Upper lobe of left lung (tissue), 6 donors: ENCODE data around the gene ACSL3. TPM values are rescaled to one million over a fixed set of nuclear protein-coding genes. Genes with fewer than 3 reads are reported as not detected.

Experiments used
- ATAC-seq, 2 donors: fragments of 200-7000 bp; cut with Tn5 transposase; one replicate each; pipeline ENCODE4 v1.9.1; 2022; ENCODE audit warnings: mild to moderate bottlenecking in 2 of 2, moderate library complexity in 2 of 2; ENCODE audit not compliant: low FRiP score in 2 of 2
- DNase-seq, 2 donors: peaks; one replicate each; pipeline ENCODE4 v3.0.0-alpha.2; 2019 to 2020
- H3K27ac ChIP-seq, 4 donors: fragments of 200-600 bp; sonication (generic); one replicate each; pipeline ENCODE4 v1.5.1; 2016 to 2019
- H3K27me3 ChIP-seq, 4 donors: fragments of 200-600 bp; sonication (generic); one replicate each; pipeline ENCODE4 v1.5.1; 2017 to 2019
- H3K36me3 ChIP-seq, 4 donors: fragments of 200-600 bp; sonication (generic); one replicate each; pipeline ENCODE4 v1.5.1; 2016 to 2019
- H3K4me1 ChIP-seq, 4 donors: fragments of 200-600 bp; sonication (generic); one replicate each; pipeline ENCODE4 v1.5.1; 2018 to 2019
- H3K4me3 ChIP-seq, 4 donors: fragments of 200-600 bp; sonication (generic); one replicate each; pipeline ENCODE4 v1.5.1; 2017 to 2019; ENCODE audit warnings: mild to moderate bottlenecking in 2 of 4, moderate library complexity in 1 of 4
- H3K9me3 ChIP-seq, 4 donors: fragments of 200-600 bp; sonication (generic); one replicate each; pipeline ENCODE4 v1.5.1; 2018 to 2019
- CTCF ChIP-seq, 6 experiments: fragments of 450-650 bp in 4 of 6; fragments of 200-600 bp in 2 of 6; sonication (generic) in 2 of 6; IDR thresholded peaks; one replicate each; pipeline ENCODE4 v1.5.1; 2016 to 2019; ENCODE audit warnings: antibody characterized with exemption in 6 of 6
- EP300 ChIP-seq, 4 donors: sonication (generic); formaldehyde crosslinking; IDR thresholded peaks; one replicate each; pipeline ENCODE4 v1.5.1; 2017; ENCODE audit warnings: antibody characterized with exemption in 4 of 4, control low read depth in 2 of 4
- POLR2A ChIP-seq, 4 donors: fragments of 450-650 bp; IDR thresholded peaks; one replicate each; pipeline ENCODE4 v1.5.1; 2016 to 2017; ENCODE audit warnings: antibody characterized with exemption in 4 of 4, mild to moderate bottlenecking in 2 of 4
- POLR2AphosphoS5 ChIP-seq, 2 donors: sonication (generic); formaldehyde crosslinking; IDR thresholded peaks; one replicate each; pipeline ENCODE4 v1.5.1; 2017; ENCODE audit warnings: antibody characterized with exemption in 2 of 2
- WGBS, 2 donors: methylation state at CpG; one replicate each; pipeline ENCODE4 v1.1.5; 2017 to 2018; 5-methylcytosine and 5-hydroxymethylcytosine counted together
- total RNA-seq, 6 donors: library from RNA; depleted of rRNA in 4 of 6; stranded (reverse); fragments of >200 nt in 4 of 6; gene quantifications; one replicate each; pipeline versions ENCODE4 v1.1.0 to v1.2.1, GENCODE V29; 2016 to 2021
- donor health status: DM: no; HTN: no; CAD: no; lungs with moderate emphysema.
- donor health status: DM: no; HTN: yes; CAD: no; lungs with severe emphysema.

Gene ACSL3
- total RNA-seq, 6 donors from 2014 or later = 35.6 to 86.0 (median 69.9) TPM

- peaks cover 0 to 8% (median 4%) of the 10 kb centered on the region in 4 donors for H3K4me1 ChIP-seq
- no peak overlapping the region for H3K4me3 ChIP-seq
- peaks cover 0 to 34% (median 3%) of the 10 kb centered on the region in 4 donors for H3K36me3 ChIP-seq
- 89 to 93% methylated on average over 1 of the region's 1 CpG for WGBS, 2 donors
- H3K27ac ChIP-seq = no peak overlapping the region
- H3K9me3 ChIP-seq = peaks cover 3 to 8% (median 7%) of the 10 kb centered on the region in 4 donors
- no peak for TF ChIP-seq POLR2AphosphoS5 (IDR thresholded peaks at IDR 0.05)
- TF ChIP-seq CTCF (IDR thresholded peaks at IDR 0.05) = no peak
- no peak for TF ChIP-seq POLR2A (IDR thresholded peaks at IDR 0.05)
- ATAC-seq (no peak), DNase-seq (no peak)
- H3K27me3 ChIP-seq = no peaks in the 10 kb centered on the region
Observed at GRCh38 chr2:222942977-222943376, 82.1 kb downstream of the ACSL3 start.

- TF ChIP-seq EP300 (IDR thresholded peaks at IDR 0.05) = no peak
- TF ChIP-seq POLR2A (IDR thresholded peaks at IDR 0.05) = no peak
- no peak for TF ChIP-seq POLR2AphosphoS5 (IDR thresholded peaks at IDR 0.05)
- no peak for TF ChIP-seq CTCF (IDR thresholded peaks at IDR 0.05)
- Histone ChIP-seq H3K27ac (no peak overlapping the region), H3K9me3 (no peaks in the 10 kb centered on the region), H3K27me3 (no peaks in the 10 kb centered on the region), H3K4me1 (peaks cover 0 to 8% (median 4%) of the 10 kb centered on the region in 4 donors), H3K4me3 (no peak overlapping the region), H3K36me3 (peaks cover 0 to 27% (median 3%) of the 10 kb centered on the region in 4 donors)
- ATAC-seq (no peak), DNase-seq (no peak)
- 23 to 31% methylated on average over 1 of the region's 1 CpG for WGBS, 2 donors
Observed at GRCh38 chr2:222943820-222944219, 83.0 kb downstream of the ACSL3 start.

- peak overlapping the region in 1 of 4 donors; percentile 10 for H3K27ac ChIP-seq
- H3K36me3 ChIP-seq = peaks cover 0 to 22% (median 3%) of the 10 kb centered on the region in 4 donors
- ATAC-seq = no peak
- no peak overlapping the region for H3K4me3 ChIP-seq
- peaks cover 0 to 8% (median 4%) of the 10 kb centered on the region in 4 donors for H3K4me1 ChIP-seq
- 64 to 70% methylated on average over 1 of the region's 1 CpG for WGBS, 2 donors
- TF ChIP-seq EP300 (IDR thresholded peaks at IDR 0.05) (no peak), POLR2A (IDR thresholded peaks at IDR 0.05) (no peak), POLR2AphosphoS5 (IDR thresholded peaks at IDR 0.05) (no peak), CTCF (IDR thresholded peaks at IDR 0.05) (no peak)
- DNase-seq = no peak
- no peaks in the 10 kb centered on the region for H3K27me3 ChIP-seq
- no peaks in the 10 kb centered on the region for H3K9me3 ChIP-seq
Observed at GRCh38 chr2:222944552-222944951, 83.7 kb downstream of the ACSL3 start.

GRCh38 chr2:222944971-222945740 is 84.3 kb downstream of the ACSL3 start:
- DNase-seq = no peak
- no peaks in the 10 kb centered on the region for H3K9me3 ChIP-seq
- H3K27me3 ChIP-seq = no peaks in the 10 kb centered on the region
- peaks cover 0 to 8% (median 4%) of the 10 kb centered on the region in 4 donors for H3K4me1 ChIP-seq
- TF ChIP-seq POLR2A (IDR thresholded peaks at IDR 0.05) (no peak), EP300 (IDR thresholded peaks at IDR 0.05) (no peak), CTCF (IDR thresholded peaks at IDR 0.05) (no peak), POLR2AphosphoS5 (IDR thresholded peaks at IDR 0.05) (no peak)
- peaks cover 0 to 20% (median 3%) of the 10 kb centered on the region in 4 donors for H3K36me3 ChIP-seq
- no peak for ATAC-seq
- H3K4me3 ChIP-seq = no peak overlapping the region
- no peak overlapping the region for H3K27ac ChIP-seq
- WGBS, 2 donors = 90 to 95% methylated on average over 5 of the region's 5 CpGs
